ENCODE results near the gene RNF214. TPM values are rescaled to one million over a fixed set of nuclear protein-coding genes. Genes with fewer than 3 reads are reported as not detected.

RNF214 gene
- total and polyA plus RNA-seq, 2 of the 13 experiments (the other 11 are each of a cell fraction or from before 2014, with no cell fraction given) = 10.7 to 12.6 TPM

GRCh38 chr11:117281159-117281558, 48.7 kb downstream of the RNF214 start:
- H2AFZ ChIP-seq (ENCODE audit: low read length) = no peak overlapping the region
- FAIRE-seq (no peak), ATAC-seq (no peak), DNase-seq (ENCODE audit: low spot score) (no peak)
- no peak overlapping the region for H3K9ac ChIP-seq (ENCODE audit: insufficient read depth, low read depth, low read length)
- peaks cover 11 to 39% of the 10 kb centered on the region in 2 experiments for H3K36me3 ChIP-seq (replicated peaks in 1 of 2; ENCODE audit: control insufficient read depth in 1 of 2, insufficient read depth in 2 of 2, low read length in 2 of 2)
- H4K20me1 ChIP-seq (ENCODE audit: insufficient read depth, low read length) = no peaks in the 10 kb centered on the region
- TF ChIP-seq ZNF3 (CRISPR knock-in tag; IDR thresholded peaks at IDR 0.05) (no peak), AGO2 (optimal IDR thresholded peaks at IDR 0.05; ENCODE audit: low read depth, low read length) (no peak), HDAC1 (CRISPR knock-in tag; IDR thresholded peaks at IDR 0.05) (no peak), PRPF4 (IDR thresholded peaks at IDR 0.05; ENCODE audit: low read depth, low read length, poor library complexity, severe bottlenecking) (no peak), ZNF639 (CRISPR knock-in tag; conservative IDR thresholded peaks at IDR 0.05) (no peak), FOXJ3 (CRISPR knock-in tag; IDR thresholded peaks at IDR 0.05; ENCODE audit: borderline replicate concordance) (no peak), ZNF572 (CRISPR knock-in tag; IDR thresholded peaks at IDR 0.05) (no peak), RAD21 (CRISPR knock-in tag; IDR thresholded peaks at IDR 0.05) (no peak), MAFF (IDR thresholded peaks at IDR 0.05; ENCODE audit: low read depth, low read length) (no peak), ZKSCAN1 (IDR thresholded peaks at IDR 0.05; ENCODE audit: low read length) (no peak), ZNF350 (CRISPR knock-in tag; IDR thresholded peaks at IDR 0.05; ENCODE audit: borderline replicate concordance, low read depth) (no peak), ZBTB1 (CRISPR knock-in tag; IDR thresholded peaks at IDR 0.05; ENCODE audit: borderline replicate concordance) (no peak), FLYWCH1 (CRISPR knock-in tag; IDR thresholded peaks at IDR 0.05) (no peak), PREB (CRISPR knock-in tag; IDR thresholded peaks at IDR 0.05) (no peak), AHR (CRISPR knock-in tag; IDR thresholded peaks at IDR 0.05) (no peak)
- TF ChIP-seq, protein P1, sequence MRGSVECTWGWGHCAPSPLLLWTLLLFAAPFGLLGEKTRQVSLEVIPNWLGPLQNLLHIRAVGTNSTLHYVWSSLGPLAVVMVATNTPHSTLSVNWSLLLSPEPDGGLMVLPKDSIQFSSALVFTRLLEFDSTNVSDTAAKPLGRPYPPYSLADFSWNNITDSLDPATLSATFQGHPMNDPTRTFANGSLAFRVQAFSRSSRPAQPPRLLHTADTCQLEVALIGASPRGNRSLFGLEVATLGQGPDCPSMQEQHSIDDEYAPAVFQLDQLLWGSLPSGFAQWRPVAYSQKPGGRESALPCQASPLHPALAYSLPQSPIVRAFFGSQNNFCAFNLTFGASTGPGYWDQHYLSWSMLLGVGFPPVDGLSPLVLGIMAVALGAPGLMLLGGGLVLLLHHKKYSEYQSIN (CRISPR knock-in tag; IDR thresholded peaks at IDR 0.05; ENCODE audit: borderline replicate concordance) = no peak
- BruUV-seq (replicated peaks) = no TSS peak
- no peak overlapping the region for H3K27ac ChIP-seq (ENCODE audit: extremely low read length, insufficient read depth, low read length)
- H3K4me3 ChIP-seq (replicated peaks in 1 of 3; ENCODE audit: insufficient read depth in 1 of 3, low read depth in 2 of 3, low read length in 3 of 3) = no peak overlapping the region
- H3K4me1 ChIP-seq (ENCODE audit: insufficient read depth, low read length) = peaks cover 4% of the 10 kb centered on the region
- H3K79me2 ChIP-seq (ENCODE audit: insufficient read depth, low read length) = no peaks in the 10 kb centered on the region
- 93% methylated on average over 6 of the region's 6 CpGs for WGBS (ENCODE audit: low lambda C conversion rate)
- ChIA-PET POLR2A (no interaction called here), CTCF (ENCODE audit: low intra/inter-chr PET ratio, low total read pairs) (no interaction called here)
- H3K9me3 ChIP-seq (ENCODE audit: low read length) = no peaks in the 10 kb centered on the region
- H3K4me2 ChIP-seq (ENCODE audit: low read depth, low read length) = no peak overlapping the region
- no peaks in the 10 kb centered on the region for H3K27me3 ChIP-seq (ENCODE audit: control insufficient read depth in 1 of 2, insufficient read depth in 2 of 2, low read length in 2 of 2)
- intact Hi-C loops (cut with micrococcal nuclease; ENCODE audit: unreplicated experiment) (no loop called here), in situ Hi-C loops (cut with HindIII; ENCODE audit: extremely low pct_ligation_motif_present, low pct_unique_long_range_greater_than_20kb) (no loop called here)

All from HepG2 (cell line).